ENCODE measurements around the gene LRRN4CL.

GRCh38 chr11:62676698-62677097 lies 12.6 kb downstream of the LRRN4CL start:
- TF ChIP-seq CTCF (conservative IDR thresholded peaks at IDR 0.05; ENCODE audit: low read length) (peak; percentile 45; the same call in 1 of the 2 replicates), EZH2phosphoT487 (IDR thresholded peaks at IDR 0.05; ENCODE audit: borderline replicate concordance, low read depth, low read length) (no peak)

All from OCI-LY7 (cell line).